SK-N-SH treated with all-trans-retinoic acid at 6 μM for 48 hours (cell line): Measurements from ENCODE around the gene RDH5.

Experiments used
- ZFP3 ChIP-seq: fragments of 250-450 bp; sonication (Bioruptor Pico); IDR thresholded peaks from 2 replicates; pipeline ENCODE4 v1.5.0; 2020; ENCODE audit warnings: mild to moderate bottlenecking, moderate library complexity
- ZFP30 ChIP-seq: fragments of 450-650 bp; formaldehyde crosslinking; IDR thresholded peaks from 2 replicates; pipeline ENCODE4 v1.5.0; 2022; ENCODE audit warnings: mild to moderate bottlenecking, moderate library complexity
- TF ChIP-seq, protein P1 (sequence below): fragments of 250-450 bp; sonication (Bioruptor Pico); IDR thresholded peaks from 2 replicates; pipeline ENCODE4 v1.8.0; 2020; ENCODE audit warnings: mild to moderate bottlenecking, moderate library complexity, borderline replicate concordance

DNA sequence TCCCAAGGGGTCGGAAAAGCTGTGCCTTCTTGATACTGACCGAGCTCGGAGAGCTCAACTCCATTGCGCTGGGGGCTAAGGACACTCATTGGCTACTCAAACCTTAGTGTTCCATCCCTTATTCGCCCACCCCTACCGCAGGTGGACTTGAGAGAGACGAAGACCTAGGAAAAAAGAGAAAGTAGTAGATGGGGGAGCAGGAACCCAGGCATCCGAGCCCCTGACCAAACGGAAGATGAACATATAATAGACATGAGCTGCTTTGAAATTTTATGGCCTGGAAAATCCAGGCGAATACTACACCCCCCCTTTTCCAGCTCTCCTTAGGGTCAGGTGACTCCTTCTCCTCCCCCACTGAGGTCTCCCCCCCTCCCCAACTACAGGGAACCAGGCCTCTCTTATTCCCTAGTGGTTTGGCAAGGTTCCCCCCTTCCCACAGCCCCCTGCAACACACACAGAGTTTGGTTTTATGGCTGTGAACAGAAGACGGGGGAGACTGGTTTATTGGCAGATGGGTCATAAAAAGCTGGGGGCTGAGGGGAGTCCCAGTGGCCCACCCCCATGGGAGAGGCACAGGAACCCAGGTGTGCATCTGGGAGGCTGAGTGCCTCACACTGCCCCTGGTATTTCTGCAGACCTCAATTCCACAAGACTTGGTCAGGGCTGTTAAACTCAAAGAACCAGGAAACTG, 24.3 kb downstream of the RDH5 start:
- TF ChIP-seq, protein P1, sequence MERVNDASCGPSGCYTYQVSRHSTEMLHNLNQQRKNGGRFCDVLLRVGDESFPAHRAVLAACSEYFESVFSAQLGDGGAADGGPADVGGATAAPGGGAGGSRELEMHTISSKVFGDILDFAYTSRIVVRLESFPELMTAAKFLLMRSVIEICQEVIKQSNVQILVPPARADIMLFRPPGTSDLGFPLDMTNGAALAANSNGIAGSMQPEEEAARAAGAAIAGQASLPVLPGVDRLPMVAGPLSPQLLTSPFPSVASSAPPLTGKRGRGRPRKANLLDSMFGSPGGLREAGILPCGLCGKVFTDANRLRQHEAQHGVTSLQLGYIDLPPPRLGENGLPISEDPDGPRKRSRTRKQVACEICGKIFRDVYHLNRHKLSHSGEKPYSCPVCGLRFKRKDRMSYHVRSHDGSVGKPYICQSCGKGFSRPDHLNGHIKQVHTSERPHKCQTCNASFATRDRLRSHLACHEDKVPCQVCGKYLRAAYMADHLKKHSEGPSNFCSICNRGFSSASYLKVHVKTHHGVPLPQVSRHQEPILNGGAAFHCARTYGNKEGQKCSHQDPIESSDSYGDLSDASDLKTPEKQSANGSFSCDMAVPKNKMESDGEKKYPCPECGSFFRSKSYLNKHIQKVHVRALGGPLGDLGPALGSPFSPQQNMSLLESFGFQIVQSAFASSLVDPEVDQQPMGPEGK (CRISPR knock-in tag), result no peak
- no peak for TF ChIP-seq ZFP30 (CRISPR knock-in tag)
- no peak for TF ChIP-seq ZFP3
